Measurements from ENCODE around the gene AFMID. TPM values are rescaled to one million over a fixed set of nuclear protein-coding genes. Genes with fewer than 3 reads are reported as not detected.

The AFMID gene
- total and polyA plus RNA-seq, 9 of the 15 experiments (the other 6 are each of a cell fraction or from before 2014, with no cell fraction given): 62.1 to 188 (median 74.4) TPM

DNA sequence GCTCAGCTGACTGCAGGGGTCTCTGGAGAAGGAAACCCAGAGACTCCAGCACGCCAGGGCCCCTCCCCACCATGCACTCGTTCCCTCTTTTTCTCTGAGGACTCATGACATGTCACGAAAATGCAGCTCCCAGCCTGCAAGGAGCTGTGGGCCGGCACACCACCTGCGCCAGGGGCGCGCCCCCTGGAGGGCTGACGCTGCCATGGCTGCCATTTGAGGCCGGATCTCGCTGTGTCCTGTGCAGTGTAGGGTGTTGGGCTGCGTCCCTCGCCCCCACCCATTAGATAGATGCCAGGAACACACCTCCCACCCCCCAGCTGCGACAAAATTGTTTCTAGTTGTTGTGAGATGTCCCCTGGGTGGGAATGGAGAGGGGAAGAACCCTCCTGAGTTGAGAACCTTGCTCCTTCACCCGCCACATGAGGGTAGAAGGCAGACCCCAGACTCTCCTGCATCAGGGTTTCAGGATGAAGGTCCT, 10.6 kb upstream of the AFMID start (continued):
- TF ChIP-seq ZNF778 (CRISPR knock-in tag; IDR thresholded peaks at IDR 0.05): no peak
- no peak for TF ChIP-seq ZNF354B (CRISPR knock-in tag; IDR thresholded peaks at IDR 0.05)
- TF ChIP-seq ZNF12 (CRISPR knock-in tag; IDR thresholded peaks at IDR 0.05): no peak
- no peak for TF ChIP-seq SREBF2 (CRISPR knock-in tag; IDR thresholded peaks at IDR 0.05)
- peak; percentile 44 for TF ChIP-seq POLR2B (IDR thresholded peaks at IDR 0.05; ENCODE audit: low read depth, partially characterized antibody)
- TF ChIP-seq GABPA (tag; conservative IDR thresholded peaks at IDR 0.05; ENCODE audit: low read depth): no peak
- TF ChIP-seq, protein P1, sequence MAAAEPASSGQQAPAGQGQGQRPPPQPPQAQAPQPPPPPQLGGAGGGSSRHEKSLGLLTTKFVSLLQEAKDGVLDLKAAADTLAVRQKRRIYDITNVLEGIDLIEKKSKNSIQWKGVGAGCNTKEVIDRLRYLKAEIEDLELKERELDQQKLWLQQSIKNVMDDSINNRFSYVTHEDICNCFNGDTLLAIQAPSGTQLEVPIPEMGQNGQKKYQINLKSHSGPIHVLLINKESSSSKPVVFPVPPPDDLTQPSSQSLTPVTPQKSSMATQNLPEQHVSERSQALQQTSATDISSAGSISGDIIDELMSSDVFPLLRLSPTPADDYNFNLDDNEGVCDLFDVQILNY (CRISPR knock-in tag; IDR thresholded peaks at IDR 0.05): no peak
- no peak for TF ChIP-seq NR2C1 (IDR thresholded peaks at IDR 0.05)
- TF ChIP-seq NR2C1 (tag; IDR thresholded peaks at IDR 0.05): no peak
- TF ChIP-seq, protein P2, sequence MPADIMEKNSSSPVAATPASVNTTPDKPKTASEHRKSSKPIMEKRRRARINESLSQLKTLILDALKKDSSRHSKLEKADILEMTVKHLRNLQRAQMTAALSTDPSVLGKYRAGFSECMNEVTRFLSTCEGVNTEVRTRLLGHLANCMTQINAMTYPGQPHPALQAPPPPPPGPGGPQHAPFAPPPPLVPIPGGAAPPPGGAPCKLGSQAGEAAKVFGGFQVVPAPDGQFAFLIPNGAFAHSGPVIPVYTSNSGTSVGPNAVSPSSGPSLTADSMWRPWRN (IDR thresholded peaks at IDR 0.05; ENCODE audit: low read depth): no peak
- TF ChIP-seq, protein P3, sequence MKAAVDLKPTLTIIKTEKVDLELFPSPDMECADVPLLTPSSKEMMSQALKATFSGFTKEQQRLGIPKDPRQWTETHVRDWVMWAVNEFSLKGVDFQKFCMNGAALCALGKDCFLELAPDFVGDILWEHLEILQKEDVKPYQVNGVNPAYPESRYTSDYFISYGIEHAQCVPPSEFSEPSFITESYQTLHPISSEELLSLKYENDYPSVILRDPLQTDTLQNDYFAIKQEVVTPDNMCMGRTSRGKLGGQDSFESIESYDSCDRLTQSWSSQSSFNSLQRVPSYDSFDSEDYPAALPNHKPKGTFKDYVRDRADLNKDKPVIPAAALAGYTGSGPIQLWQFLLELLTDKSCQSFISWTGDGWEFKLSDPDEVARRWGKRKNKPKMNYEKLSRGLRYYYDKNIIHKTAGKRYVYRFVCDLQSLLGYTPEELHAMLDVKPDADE (conservative IDR thresholded peaks at IDR 0.05; ENCODE audit: control insufficient read depth, low read depth, low read length): peak; percentile 33; the same call in 1 of the 2 replicates
- TF ChIP-seq BACH1 (tag; IDR thresholded peaks at IDR 0.05): no peak
- TF ChIP-seq, protein P4, sequence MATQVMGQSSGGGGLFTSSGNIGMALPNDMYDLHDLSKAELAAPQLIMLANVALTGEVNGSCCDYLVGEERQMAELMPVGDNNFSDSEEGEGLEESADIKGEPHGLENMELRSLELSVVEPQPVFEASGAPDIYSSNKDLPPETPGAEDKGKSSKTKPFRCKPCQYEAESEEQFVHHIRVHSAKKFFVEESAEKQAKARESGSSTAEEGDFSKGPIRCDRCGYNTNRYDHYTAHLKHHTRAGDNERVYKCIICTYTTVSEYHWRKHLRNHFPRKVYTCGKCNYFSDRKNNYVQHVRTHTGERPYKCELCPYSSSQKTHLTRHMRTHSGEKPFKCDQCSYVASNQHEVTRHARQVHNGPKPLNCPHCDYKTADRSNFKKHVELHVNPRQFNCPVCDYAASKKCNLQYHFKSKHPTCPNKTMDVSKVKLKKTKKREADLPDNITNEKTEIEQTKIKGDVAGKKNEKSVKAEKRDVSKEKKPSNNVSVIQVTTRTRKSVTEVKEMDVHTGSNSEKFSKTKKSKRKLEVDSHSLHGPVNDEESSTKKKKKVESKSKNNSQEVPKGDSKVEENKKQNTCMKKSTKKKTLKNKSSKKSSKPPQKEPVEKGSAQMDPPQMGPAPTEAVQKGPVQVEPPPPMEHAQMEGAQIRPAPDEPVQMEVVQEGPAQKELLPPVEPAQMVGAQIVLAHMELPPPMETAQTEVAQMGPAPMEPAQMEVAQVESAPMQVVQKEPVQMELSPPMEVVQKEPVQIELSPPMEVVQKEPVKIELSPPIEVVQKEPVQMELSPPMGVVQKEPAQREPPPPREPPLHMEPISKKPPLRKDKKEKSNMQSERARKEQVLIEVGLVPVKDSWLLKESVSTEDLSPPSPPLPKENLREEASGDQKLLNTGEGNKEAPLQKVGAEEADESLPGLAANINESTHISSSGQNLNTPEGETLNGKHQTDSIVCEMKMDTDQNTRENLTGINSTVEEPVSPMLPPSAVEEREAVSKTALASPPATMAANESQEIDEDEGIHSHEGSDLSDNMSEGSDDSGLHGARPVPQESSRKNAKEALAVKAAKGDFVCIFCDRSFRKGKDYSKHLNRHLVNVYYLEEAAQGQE (IDR thresholded peaks at IDR 0.05; ENCODE audit: borderline replicate concordance): peak; percentile 83
- TF ChIP-seq, protein P4 (CRISPR knock-in tag; IDR thresholded peaks at IDR 0.05; ENCODE audit: low read depth): no peak
